Effector CD8-positive, alpha-beta T cell (primary cell): Measurements from ENCODE around the gene IQGAP2.

Source experiments
- DNase-seq: peaks from one replicate; lab custom pipeline; 2025; lab: John Stamatoyannopoulos, UW

Gene IQGAP2

DNA sequence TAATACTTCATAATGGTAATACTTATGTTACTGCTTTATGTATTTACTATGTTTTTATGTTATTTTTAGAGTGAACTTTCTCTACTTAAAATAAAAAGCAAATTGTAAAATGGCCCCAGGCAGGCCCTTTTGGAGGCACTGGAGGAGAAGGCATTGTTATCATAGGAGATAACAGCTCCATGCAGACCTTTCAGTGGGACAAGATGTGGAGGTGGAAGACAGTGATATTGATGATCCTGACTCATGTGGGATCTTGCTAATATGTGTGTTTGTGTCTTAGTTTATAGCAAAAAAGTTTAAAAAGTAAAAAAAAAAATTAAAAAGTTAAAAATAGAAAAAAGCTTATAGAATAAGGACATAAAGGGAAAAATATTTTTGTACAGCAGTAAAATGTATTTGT lies 74.5 kb downstream of the IQGAP2 start:
- no peak for DNase-seq

DNA sequence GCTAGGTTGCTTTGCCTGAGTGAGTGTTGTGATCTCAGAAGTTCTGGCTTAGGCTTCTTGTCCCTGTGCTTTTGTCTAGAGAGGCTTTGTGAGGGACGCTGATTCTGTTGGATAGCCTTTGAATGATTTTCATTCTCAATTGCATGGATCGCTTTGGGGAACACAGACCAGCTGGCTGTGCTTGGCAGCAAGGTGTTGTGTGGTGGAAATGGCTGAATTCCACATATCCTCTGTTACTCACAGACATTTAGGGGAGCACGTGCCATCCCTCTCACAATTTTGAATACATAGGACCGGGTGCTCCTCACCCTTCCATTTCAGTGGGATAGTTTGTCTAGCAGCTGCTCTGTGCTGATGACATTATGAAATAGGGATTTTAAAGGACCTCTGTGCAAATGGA lies 76.2 kb downstream of the IQGAP2 start:
- no peak for DNase-seq

DNA sequence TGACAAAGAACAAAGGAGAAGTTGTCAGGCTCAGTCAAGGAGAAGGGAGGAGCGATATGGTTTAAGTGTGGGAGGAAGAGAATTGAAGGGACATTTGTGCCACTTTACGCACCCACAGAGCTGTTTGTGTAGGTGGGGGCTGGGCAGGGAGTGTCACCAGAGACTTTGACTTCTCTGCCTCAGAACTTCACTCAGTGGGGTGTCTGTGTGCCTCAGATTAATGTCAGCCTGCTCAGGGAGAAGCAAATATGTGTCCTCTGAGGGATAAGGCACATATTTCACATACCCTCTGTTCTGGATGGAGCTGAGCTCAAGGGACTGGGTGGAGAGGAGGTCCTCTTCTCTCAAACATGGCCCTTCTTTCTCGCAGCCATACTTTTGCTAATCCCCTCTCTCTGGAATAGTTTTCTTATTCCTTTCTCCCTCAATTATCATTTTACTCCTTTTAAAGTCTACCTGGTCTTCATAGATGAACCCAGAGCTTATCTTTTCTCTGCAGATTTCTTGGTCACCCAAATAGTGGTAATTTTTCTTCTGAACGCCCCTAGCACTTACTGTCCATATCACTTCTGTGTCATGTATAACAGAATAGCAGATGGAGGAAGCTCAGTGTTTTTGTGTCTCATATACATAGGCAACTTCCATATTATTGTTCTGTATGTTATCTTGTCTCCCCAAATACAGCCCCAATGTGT lies 77.0 kb downstream of the IQGAP2 start:
- DNase-seq: no peak

DNA sequence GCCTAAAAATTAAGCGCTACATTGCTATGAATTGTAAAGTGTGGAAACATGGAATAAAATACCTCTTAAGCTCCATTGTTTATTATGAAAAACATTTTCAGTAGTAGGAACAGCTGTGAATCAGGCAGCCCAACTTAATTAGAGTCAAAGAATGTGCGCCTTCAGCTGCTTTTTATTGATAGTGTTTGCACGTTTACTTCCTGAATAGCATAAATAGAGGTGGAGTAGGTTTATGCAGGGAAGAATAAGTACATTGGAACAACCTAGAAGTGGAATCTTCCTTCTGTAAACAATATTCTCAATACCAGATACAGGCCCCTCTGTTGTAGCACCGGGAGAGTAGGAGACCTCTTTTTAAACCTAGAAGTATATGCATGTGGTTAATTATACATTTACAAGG lies 79.9 kb downstream of the IQGAP2 start:
- DNase-seq: no peak

DNA sequence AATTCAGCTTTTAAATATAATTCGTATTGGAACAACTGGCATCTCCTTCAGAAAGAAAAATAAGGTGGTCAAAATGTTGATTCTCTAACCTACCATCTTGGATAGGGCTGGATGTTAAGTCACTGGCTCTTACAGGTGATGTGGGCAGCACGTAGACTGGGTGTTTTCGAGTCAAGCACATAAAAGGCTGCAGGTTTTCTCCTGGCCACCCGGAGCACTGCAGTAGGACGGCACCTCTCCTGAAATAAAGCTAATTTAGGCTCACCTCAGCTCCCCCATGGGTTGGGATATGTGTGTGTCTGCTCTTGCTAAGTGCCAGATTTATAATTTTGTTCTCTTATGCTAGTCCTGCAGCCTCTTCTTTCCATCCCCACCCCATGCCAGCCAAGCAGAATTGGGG lies 80.3 kb downstream of the IQGAP2 start:
- DNase-seq: no peak

DNA sequence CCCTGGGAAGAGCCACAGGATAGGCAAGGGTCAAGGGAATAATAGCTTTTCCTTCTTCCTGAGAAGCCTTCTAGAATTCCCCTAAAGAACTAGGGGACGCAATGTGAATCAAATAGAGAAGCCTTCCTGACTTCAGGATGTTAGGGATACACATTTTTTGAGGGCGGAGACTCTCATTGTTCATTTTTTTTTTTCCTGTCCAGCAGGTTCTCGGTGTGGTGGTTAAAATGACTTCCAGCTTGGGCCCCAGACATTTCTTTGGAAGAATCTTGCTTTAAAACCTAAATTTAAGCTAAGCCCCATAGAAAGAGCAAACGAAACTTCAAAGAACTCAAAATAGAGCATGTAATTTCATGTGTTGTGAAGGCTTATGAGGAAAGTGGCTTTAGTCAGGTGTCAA lies 80.8 kb downstream of the IQGAP2 start:
- DNase-seq: no peak

DNA sequence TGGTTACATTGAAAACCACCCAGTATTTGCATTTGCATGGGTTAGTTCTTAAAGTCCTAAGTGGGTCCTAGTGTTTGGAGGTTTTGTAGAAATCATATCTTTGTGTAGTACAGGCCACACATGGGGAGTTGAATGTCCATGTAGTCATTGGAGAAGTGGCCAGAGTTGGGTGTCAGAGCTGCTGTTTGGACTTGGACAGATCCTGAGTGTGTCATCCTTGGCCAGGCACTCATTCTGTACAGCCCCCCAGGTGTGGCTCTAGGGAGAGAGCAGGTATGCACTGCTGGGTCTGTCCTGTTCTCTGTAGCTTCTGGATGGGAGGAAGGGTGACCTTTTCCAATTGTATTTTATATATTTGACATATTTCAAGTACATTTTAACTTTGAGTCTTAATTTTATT lies 82.4 kb downstream of the IQGAP2 start:
- no peak for DNase-seq

DNA sequence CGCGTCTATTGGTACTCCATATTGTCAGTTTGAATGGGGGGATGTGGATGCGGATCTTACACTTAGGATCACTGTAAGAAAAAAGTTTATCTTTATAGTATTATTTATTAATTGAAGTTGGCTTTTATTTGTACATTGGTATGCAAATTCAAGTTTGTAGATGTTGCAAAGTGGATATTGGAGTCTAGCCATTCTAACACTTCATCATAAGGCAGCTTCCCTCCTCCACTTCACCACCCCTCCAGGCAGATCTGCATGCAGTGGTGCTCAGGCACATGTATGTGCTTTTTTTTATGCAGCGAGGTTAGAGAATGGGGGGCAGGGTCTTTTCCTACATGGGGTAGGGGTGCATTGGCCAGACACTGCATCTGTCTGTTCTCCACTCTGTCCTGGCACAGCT lies 84.3 kb downstream of the IQGAP2 start:
- DNase-seq: no peak

DNA sequence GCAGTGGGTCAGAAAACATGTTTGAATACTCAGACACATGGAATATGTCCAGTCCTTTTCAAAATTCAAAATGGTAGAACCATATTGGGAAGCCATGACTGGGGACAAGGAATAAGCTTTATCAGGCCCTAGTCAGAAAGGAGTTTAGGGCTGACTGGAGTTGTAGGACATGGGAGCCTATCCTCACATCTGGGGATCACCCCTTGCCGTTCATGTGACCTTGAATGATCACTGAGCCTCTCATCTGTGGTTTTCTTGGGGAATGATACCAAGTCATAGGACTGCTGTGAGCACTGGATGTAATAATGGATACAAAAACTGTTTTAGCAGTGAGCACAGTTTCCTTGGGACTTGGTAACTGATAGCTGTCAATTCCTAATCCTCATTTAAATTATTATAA lies 84.7 kb downstream of the IQGAP2 start:
- DNase-seq: no peak

DNA sequence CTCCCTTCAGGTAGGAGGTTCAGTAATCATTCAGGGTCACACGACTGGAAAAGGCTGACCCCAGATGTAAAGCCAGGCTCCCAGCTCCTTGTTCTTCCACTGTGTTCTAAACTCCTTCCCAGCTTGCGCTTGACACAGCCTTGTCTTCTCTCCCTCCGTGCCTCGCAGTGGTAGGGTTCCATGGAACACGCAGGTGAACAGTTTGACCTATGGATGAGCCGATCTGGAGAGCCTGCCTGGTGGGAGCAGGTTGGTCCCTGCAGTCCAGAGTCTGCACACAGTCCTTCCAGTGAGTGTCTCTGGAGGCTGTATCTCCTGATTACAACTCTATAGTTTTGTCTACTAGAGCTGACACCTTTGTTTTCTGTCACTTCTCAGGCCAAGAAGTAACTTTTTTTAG lies 85.9 kb downstream of the IQGAP2 start:
- no peak for DNase-seq

DNA sequence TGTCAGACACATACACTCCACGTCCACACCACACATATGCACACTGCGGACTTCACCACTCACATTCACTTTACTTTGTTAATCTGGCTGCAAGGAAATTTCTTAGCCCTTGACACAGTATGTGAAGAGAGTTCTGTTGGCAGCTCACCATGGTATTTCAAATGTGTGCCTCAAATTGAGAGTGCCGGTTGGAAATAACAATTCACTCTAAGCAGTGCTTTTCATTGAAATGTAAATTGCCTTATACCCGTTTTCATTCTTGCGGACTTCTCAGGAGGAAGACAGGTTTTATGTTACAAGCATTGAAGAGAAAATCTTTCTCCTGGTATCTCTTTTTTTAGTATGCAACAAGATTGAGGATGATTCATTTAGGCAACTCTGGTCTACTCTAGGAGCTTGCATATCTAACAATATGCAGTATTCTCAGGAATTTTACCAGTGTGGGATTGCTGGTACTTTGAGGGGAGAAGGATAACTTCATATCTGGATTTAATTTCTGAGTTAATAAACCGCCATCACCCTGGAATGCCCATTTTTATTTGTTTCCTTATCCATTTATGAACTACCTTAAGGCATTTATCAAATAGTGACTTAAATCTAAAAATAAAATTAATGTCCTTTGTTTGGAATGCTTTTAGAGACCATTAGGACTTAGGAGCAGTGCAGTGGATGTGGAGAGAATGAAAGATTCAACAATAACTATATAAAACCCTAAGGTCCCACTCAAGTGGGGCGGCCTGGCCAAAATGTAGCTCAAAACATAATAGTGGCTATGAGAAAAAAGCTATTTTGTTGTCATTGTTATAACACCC lies 87.0 kb downstream of the IQGAP2 start:
- no peak for DNase-seq

DNA sequence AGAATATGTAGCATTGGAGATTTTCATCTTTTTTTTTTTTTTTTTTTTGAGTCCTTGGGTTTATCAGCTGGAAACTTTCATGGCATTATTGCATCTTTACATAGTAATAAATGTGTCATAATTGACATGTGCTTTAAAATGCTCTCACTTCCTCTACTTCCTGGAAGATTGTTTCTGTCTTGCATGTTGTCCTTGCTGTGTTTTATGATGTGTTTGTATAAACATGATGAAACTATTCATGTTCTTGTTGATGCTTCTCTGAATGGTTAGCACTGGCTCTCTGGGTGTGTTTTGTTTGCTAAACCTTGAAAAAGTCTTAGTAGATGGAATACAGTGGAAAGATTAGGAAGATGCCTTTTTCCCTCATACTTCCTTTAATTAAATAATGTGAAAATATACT lies 87.9 kb downstream of the IQGAP2 start:
- no peak for DNase-seq

DNA sequence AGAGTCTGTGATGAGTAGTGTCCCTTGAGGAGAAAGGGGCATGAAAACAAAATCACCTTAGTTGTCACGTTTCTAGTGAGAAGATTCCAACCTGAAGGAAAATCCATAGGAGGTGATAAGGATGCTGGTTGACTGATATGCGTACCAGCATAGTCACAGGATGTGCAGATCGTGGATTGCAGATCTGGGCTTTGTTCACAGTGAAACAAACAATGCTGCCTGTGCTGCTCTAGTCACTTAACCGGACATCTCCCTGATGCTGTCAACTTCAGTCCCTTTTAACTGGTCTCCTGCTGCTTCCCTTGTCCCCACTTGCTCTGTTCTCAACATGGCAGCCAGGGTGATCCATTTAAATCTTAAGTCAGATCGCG lies 89.7 kb downstream of the IQGAP2 start:
- DNase-seq: no peak

DNA sequence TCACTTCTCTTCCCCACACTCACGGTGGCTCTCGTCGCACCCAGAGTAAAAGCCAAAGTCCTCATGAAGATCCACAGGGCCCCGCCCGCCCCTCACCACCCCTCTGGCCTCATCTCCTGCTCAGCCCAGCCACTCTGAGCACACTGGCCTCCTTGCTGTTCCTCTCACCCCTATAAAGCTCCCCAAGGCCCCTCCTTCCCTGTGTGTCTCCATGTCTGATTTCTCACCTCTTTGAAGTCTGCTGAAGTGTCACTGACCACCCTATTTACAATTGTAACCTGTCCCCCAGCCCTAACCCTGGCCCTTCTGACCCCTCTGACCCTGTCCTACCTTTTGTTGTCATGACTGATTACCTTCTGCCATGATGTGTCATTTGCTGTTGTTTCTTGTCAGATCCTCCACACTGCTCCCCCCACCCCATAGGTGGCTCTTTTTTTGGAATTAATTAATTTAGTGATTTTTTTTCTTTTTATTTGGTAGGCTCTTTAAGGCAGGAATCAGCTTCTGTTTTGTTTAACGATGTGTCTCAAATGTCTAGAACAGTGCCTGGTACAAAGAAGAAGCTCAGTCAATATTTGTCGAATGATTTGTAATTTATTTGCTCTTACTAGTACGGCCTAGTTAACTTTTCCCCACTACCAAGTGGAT lies 90.2 kb downstream of the IQGAP2 start:
- DNase-seq: no peak

DNA sequence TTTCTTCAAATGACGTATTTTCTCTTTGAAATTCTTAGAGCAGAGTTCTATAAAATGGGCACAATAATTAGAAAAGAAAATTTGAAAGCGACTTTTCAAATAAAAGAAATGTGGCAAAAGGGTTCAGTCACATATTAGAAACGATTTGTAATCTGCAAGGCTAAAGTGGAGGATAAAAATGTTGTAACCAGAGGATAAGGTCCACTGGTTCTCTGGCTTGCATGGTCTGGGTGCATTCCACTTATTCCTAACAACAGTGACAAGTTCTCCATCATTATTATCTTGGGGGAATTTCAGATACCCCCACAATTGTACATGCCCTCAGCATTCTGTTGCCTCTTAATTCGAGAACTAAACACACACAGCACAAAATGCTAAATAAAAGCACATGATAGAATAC lies 91.1 kb downstream of the IQGAP2 start:
- DNase-seq: no peak

DNA sequence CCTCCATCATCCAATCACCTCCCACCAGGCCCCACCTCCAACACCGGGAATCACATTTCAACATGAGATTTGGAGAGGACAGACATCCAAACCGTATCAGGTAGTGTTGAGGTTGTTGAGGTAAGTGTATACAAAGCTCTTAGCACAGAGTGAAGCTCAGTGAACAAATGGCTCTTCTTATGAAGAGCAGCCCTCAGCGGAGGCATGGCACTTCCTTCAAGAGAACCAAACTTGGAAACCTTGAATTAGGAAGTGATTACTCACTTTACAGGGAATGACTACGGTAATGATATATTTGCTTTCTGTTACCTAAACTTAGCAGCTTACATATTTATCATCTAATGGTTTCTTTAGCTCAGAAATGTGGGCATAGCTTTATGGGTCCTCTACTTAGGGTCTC lies 92.8 kb downstream of the IQGAP2 start:
- DNase-seq: no peak

DNA sequence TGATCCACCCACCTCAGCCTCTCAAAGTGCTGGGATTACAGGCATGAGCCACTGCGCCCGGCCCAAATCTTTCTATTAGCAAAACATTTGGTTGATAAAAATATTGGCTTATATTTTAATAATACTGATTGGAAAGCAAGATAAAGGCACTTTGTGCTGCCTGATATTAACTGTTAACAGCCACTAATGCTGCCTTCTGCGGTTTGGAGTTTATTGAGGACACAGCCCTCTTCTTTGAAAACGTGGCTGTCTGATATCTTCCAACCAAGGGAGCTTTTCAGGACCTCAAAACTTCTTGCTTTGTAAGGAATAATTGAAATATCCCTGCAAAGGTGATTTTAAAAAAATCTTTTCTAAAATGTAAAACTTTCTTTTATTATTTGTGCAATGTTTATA lies 94.0 kb downstream of the IQGAP2 start:
- DNase-seq: no peak

DNA sequence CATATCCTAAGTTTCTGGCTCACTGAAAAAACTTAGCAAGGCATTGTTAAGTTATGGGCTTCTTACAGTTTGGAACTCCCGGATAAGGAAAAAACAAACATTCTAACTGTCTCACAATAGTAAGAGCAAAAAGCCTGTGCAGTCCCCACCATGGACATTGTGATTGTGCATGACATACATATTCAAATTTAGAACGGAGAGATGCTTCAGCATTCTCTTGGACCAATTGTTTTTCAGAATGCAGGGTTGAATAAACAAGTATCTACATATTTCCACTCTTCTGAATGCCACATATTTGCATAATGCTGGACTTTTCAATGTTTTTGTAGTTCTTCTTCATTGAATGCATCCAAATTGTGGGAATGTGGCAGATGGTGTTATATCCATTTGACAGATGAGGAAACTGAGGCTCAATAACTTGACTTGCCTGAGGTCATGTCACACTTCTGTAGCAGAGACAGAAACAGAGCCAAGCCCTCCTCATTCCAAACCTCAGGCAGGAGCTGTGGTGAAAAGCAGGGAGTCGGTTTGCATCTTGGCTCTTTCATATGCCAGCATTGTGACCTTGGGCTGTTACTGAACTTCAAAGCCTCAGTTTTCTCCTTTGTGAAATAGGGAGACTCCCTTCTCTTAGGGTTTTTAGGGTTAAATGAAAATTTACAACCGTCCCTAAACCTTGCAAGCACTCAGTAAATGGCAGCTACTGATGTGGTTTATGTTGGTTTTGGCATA lies 95.1 kb downstream of the IQGAP2 start:
- no peak for DNase-seq

DNA sequence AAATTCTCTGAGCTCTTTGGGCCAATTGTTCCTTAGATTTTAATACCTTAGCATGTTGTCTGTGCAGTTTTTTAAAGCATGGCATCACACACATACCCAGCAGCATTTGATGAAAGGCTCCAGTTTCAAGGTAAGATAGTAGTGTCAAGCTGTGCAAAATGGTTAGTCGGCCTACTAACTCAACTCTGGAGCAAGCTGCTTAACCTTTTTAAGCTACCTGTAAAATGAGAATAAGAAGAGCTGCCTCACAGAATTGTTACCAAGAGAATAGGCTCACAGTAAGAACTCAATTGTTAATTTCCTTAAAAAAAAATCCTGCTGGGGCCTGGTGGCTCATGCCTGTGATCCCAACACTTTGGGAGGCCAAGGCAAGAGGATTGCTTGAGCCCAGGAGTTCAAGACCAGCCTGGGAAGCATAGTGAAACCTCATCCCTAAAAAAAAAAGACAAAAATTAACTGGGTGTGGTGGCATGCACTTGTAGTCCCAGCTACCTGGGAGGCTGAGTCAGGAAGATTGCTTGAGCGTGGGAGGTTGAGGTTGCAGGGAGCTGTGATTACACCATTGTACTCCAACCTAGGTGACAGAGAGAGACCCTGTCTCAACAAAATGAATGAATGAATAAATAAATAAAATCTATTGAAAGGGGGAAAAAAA lies 96.5 kb downstream of the IQGAP2 start:
- DNase-seq: no peak

DNA sequence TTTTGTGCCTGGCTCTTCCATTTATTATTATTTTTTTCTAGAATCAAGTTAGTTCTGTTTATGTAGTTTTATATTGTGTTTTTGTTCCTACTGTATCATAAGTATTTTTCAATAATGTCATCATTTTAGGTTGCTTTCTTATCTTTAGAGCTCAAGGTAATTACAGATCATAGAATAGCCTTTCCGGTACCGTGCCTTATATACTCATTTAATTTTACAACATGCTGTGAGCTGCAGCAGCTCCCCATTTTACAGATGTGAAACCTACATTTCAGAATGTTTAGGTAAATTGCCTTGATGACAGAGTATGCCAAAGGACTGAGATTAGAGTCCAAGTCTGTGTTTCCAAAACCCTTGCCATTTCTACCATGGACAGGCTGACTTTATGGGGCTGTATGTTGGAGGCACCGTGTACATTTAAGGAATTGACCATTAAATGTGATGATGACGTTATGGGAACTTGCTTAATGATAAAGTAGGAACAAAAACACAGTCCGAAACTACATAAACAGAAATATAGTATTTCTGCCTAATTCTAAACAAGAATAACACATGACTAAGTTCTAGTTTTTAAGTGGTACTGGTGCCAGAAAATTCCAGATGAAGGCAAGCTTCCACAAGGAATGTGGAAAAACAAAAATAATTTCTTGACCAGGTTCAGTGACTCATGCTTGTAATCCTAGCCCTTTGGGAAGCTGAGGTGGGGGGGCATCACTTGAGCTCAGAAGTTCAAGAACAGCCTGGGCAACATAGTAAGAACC lies 97.7 kb downstream of the IQGAP2 start:
- no peak for DNase-seq

DNA sequence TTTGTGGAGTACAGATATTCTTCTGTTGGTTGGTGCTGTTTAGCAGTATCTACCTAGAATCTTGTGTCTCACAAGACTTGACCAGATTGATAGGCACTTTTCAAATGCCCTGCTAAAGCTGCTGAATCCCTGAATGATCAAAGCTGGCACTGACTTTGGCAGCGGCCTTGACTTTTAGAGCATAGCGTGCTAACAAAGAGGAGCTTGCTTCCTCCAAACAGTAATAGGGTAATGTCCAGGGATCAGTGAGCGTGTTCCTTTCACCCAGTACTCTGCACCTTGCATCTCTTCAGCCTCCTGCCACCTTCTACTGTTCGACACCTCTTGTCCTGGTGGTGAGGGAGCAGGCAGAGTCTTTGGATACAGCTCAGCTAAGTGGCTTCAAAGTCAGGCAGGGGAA lies 100.8 kb downstream of the IQGAP2 start:
- no peak for DNase-seq
